ENCODE data around the gene SKIC8.

Gene SKIC8

GRCh38 chr15:78321786-78322185 is 22.4 kb upstream of the SKIC8 start:
- DNase-seq = no peak

- no peak for DNase-seq
Measured at GRCh38 chr15:78321041-78321570, 21.7 kb upstream of the SKIC8 start.

- no peak for DNase-seq
Measured at GRCh38 chr15:78320183-78320582, 20.8 kb upstream of the SKIC8 start.

DNA sequence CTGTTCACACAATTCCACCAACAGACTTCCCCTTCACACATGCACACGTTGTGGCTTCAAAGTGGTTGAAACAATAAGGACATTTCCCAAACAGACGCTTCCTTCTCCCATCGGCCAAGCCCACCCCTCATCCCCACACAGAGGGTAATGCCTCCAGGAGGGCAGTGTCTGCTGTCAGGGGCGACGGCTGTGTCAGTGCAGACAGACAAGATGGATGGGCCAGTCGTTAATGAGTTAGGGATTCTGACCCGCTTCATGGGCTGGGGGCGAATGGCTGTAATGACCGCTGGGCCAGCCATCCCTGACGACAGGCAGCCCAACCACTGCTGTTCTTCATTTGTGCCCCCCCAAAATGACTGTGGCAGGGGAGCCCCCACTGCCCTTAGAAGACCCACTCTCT is 20.2 kb upstream of the SKIC8 start:
- DNase-seq = no peak

GRCh38 chr15:78317145-78317836 is 17.9 kb upstream of the SKIC8 start:
- DNase-seq = no peak

GRCh38 chr15:78316283-78317083 is 17.1 kb upstream of the SKIC8 start:
- no peak for DNase-seq

DNA sequence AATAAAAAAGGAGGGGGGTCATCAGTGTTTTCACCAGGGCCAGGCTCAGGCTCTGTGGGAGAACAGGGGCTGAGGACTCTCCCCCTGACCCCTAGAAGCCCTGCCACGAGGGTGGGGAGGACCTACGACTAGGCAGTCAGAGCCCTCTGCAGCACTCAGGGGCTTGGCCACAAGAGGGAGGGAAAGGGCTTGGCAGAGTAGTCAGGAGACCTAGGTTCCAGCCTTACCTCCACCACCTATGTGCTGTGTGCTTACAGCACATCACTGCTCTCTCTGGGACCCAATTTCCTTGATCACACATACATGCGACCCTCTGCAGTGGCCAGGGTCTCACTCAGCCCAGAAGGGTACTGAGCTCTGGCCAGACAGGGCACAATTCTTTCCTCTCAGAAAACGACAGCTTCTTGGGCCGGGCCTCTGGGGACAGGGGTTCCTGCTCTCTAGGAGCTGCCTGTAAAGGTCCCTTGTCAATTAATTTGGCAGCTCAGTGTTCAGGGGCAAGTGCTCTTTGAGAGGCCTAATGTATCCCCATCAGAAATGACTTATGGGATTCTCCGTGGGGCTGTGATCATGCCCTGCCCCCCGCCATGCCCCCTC is 16.4 kb upstream of the SKIC8 start:
- no peak for DNase-seq

- DNase-seq = no peak
Measured at GRCh38 chr15:78314181-78314581, 14.8 kb upstream of the SKIC8 start.

GRCh38 chr15:78313383-78313782 is 14.0 kb upstream of the SKIC8 start:
- no peak for DNase-seq

GRCh38 chr15:78312957-78313356 is 13.5 kb upstream of the SKIC8 start:
- no peak for DNase-seq

DNA sequence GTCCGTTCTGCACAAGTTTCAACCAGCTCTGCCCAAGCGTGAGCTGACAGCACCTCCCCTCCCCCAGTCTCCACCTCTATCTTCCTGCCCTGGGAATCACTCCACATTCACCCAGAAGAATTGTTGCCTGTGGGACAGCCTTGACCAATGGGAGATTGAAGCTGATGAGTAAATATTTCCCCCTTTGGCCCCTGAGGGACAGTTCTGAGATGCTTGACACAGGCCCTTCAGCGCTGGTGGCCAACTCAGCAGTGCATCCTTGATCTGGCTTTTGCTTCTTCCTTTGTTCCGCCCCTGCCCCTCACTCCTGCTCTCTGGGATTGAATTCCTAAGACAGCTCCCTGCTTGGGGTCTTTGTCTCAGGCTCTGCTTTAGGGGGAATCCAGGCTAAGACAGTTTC is 13.1 kb upstream of the SKIC8 start:
- DNase-seq = no peak

GRCh38 chr15:78311292-78311691 is 11.9 kb upstream of the SKIC8 start:
- no peak for DNase-seq

- peak; percentile 74 for DNase-seq
Measured at GRCh38 chr15:78308422-78309032, 9.1 kb upstream of the SKIC8 start.

DNA sequence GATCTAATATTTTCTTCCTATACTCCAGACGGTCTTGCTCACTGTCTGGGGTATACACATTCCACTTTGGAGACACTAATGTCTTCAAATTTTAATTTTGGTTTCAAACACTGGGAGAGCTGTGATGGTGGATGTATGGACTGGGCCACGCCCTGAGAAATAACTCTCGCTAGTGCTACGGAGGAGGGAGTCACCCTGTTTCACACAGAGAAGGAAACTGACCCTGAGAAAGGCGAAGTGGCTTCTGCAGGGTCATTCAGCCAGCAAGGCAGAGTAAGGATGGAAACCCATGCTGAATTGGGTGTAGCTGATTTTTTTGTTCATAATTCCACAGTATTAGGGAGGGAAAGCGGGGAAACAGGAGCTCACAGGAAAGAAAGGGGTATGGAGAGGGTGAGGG is 8.6 kb upstream of the SKIC8 start:
- no peak for DNase-seq

- DNase-seq = no peak
Measured at GRCh38 chr15:78306176-78306774, 6.9 kb upstream of the SKIC8 start.

DNA sequence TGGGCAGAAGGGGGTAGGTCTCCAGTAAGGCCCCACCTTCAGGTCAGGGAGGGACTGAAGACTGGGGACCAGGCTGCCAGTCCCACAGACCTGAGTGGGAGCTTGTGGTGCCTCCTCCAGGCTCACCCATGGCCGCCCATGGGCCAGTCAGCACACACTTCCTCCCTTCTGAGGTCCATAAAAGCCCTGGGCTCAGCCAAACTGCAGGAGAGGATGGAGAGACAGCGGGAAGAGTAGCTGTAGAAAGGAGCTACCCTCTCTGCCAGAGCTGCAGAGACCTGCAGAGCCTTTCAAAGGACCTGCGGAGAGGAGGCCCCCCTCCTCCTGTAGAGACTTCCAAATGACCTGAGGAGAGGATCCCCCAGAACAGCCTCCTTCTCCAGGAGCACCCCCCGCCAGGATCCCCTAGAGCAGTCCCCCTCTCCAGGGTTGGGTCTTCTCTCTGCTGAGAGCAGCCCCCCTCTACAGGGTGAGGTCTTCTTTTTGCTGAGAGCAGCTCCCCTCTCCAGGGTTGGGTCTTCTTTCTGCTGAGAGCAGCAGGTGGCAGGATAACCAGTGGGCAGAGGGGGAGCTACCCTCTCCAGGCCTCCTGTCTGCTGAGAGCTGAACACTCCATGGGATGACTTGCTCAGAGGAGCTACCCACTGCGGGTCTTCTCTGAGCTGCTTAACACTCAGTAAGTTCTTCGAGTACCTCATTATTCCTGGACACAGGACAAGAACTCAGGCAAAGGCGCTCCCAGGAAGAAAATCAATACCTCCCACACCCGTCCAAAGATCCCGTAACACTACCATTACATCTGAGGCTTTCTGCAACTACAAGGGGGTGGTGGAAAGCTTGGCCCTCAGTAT is 5.0 kb upstream of the SKIC8 start:
- no peak for DNase-seq

- DNase-seq = no peak
Measured at GRCh38 chr15:78302579-78303312, 3.3 kb upstream of the SKIC8 start.

DNA sequence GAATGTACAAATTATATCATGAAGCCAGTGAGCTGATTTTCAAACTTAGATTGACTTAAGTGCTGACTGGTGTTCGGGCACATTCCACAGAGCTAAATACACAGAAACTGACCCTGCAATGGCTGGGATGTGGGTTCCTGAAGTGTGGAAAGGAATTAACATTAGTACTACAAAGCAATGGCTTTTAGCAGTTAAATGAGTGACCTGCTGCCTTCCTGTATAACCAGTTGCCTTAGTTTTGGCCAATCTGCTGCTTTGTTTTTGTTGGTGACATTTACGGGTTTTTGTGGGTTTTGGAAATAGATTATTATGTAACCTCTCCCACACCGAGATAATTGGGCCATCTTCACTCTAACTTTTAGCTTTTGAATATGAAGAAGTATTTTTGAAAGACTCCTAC is 2.4 kb upstream of the SKIC8 start:
- no peak for DNase-seq

DNA sequence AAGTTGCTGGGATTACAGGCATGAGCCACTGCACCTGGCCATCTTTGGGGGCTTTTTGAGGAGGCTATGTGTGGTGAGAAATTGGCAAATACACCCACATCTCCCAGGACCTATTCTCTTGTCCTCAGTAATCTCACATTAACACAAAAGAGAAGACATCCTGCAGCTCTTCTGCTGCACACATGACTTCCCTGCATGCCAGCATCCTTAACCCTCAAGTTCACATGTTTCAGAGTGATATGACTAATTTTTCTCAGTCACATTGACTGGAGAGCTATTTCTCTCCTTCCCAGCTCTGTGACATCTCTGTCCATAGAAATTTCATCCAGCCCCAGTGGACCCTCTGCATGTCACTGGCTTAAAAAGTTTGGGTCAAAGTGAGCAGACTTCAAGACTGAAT is 1.9 kb upstream of the SKIC8 start:
- DNase-seq = no peak

- no peak for DNase-seq
Measured at GRCh38 chr15:78292219-78292618, 7.2 kb downstream of the SKIC8 start.

GRCh38 chr15:78291698-78292097 is 7.7 kb downstream of the SKIC8 start:
- DNase-seq = no peak

Measured in stimulated activated CD4-positive, alpha-beta T cell treated with anti-CD3 and anti-CD28 coated beads, Interleukin-15, amount 100 ng/mL, for 24 hours (primary cell).